Large intestine (tissue), 3 donors: ENCODE measurements around the gene SERINC5. TPM values are rescaled to one million over a fixed set of nuclear protein-coding genes. Genes with fewer than 3 reads are reported as not detected.

Experiments used
- DNase-seq, 2 donors: peaks; one replicate each; pipeline versions ENCODE4 v3.0.0 to v3.0.0-alpha.2; 2013
- H3K27ac ChIP-seq: one replicate; pipeline ENCODE4 v1.5.1; 2013; ENCODE audit warnings: low read length
- H3K27me3 ChIP-seq: 2 replicates; pipeline ENCODE4 v1.6.1; 2013; ENCODE audit warnings: low read length; ENCODE audit not compliant: control insufficient read depth, insufficient read depth
- H3K36me3 ChIP-seq: 2 replicates; pipeline ENCODE4 v1.6.1; 2013; ENCODE audit warnings: low read length; ENCODE audit not compliant: control insufficient read depth, insufficient read depth
- H3K4me1 ChIP-seq: one replicate; pipeline ENCODE4 v1.6.1; 2013; ENCODE audit warnings: low read length; ENCODE audit not compliant: control insufficient read depth, insufficient read depth
- H3K4me3 ChIP-seq: one replicate; pipeline ENCODE4 v1.5.1; 2013; ENCODE audit warnings: low read length
- H3K9me3 ChIP-seq: one replicate; pipeline ENCODE4 v1.6.1; 2013; ENCODE audit warnings: mild to moderate bottlenecking, low read depth, low read length, moderate library complexity; ENCODE audit not compliant: control insufficient read depth
- WGBS: methylation state at CpG from one replicate; pipeline ENCODE4 v1.1.5; 2013; ENCODE audit warnings: low lambda C conversion rate; ENCODE audit not compliant: insufficient coverage; 5-methylcytosine and 5-hydroxymethylcytosine counted together
- polyA plus RNA-seq: library from polyadenylated mRNA; unstranded; fragments of 120-200 nt; gene quantifications from one replicate; pipeline ENCODE4 v1.2.1, GENCODE V29; 2013

SERINC5 gene
- polyA plus RNA-seq, 1 donor = 44.8 TPM

DNA sequence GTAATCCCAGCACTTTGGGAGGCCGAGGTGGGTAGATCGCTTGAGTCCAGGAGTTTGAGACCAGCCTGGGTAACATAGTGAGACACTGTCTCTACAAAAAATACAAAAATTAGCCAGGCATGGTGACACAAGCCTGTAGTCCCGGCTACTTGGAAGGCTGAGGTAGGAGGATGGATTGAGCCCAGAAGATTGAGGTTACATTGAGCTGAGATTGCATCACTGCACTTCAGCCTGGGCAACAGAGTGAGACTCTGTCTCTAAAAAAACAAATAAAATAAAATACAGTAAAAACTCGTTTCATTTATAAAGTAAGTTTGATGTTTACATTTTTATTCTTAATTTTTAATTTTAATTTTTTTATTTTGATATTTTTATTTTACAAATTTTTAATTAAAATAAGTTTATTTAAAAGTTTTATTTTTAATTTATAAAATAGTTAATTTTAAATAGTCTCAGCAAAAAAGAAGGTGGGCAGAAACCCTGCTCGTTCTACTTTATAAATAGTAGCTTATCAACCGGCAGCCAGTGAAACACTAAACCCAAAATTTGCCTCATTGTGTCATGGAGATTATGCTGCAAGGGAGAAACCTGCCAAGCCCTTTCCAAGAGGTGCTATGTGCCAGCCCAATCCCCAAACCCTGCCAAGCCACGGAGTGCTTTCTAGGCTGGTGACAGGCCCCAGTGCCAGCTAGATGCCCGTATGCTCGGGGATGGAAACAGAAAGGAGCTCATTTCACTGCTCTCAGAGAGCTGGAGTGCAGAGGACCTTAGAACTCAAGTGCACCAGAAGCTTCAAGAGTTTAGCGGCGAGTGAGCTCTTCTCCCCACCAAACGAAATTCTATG is 38.9 kb downstream of the SERINC5 start:
- Histone ChIP-seq H3K27me3 (no peaks in the 10 kb centered on the region), H3K4me1 (peaks cover 14% of the 10 kb centered on the region), H3K4me3 (no peak overlapping the region), H3K9me3 (no peaks in the 10 kb centered on the region), H3K27ac (no peak overlapping the region), H3K36me3 (peaks cover 19% of the 10 kb centered on the region)
- 100% methylated on average over 2 of the region's 12 CpGs for WGBS
- DNase-seq = no peak

DNA sequence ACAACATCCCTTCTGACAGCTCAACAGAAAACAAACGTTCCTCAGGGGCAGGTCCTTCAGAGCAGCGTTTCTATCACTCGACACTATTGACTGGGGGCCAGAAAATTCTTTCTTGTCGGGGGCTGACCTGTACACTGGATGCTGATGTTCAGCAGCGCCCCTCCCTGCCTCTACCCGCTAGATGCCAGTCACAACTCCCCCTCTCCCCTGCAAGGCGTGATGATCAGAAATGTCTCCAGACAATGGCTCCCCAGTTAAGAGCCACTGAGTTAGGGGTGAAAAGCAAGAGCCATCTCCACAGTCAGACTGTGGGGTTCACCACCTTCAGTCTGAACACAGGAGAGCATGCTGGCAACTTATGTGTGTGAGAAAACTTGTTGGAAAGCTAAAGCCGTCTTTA is 39.8 kb downstream of the SERINC5 start:
- H3K9me3 ChIP-seq = no peaks in the 10 kb centered on the region
- no peak for DNase-seq
- H3K27ac ChIP-seq = no peak overlapping the region
- 100% methylated on average over 1 of the region's 8 CpGs for WGBS
- H3K4me1 ChIP-seq = peaks cover 16% of the 10 kb centered on the region
- no peak overlapping the region for H3K4me3 ChIP-seq
- no peaks in the 10 kb centered on the region for H3K27me3 ChIP-seq
- peaks cover 19% of the 10 kb centered on the region for H3K36me3 ChIP-seq

DNA sequence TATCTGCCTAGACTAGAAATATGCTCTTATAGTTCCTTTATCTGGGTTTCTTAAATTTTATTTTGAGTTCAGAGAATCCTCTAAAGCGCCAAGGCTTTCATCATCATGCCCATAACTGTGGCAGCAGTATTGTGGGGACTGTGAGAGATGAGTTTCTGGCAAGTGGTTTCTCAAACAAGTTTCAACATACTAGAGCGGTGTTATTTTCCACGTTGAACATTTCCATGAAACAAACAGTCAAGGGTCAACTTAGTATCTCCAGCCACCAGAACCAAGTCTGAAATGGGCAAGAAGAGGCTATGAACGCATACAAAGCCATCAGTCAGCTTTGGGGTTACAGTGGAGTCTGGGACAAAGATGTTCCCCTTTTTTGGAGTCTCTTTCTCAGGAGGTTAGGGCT is 40.3 kb downstream of the SERINC5 start:
- Histone ChIP-seq H3K9me3 (no peaks in the 10 kb centered on the region), H3K27me3 (no peaks in the 10 kb centered on the region), H3K4me1 (peaks cover 12% of the 10 kb centered on the region), H3K27ac (no peak overlapping the region), H3K36me3 (peaks cover 17% of the 10 kb centered on the region), H3K4me3 (no peak overlapping the region)
- DNase-seq = no peak
- WGBS = no CpG with 5 or more reads among the region's 4 CpGs

DNA sequence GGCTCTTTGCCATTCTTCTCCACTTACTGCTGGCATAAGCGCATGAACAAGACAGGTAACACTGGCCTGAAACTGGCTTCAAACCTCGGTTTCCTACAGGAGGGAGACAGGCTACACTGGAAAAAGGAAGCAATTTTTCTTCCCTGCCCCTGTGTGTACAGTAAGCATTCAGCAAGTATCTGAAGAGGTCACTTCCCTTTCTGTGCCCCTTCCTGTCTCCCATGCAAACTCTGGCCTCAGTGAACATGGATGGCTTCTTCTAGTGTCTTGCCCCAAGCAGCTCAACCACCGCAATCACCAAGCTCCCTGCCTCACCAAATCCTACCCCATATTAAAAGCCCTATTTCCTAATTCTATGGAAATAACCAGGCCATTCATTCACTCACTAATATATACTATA is 42.4 kb downstream of the SERINC5 start:
- Histone ChIP-seq H3K27me3 (no peaks in the 10 kb centered on the region), H3K4me1 (peaks cover 10% of the 10 kb centered on the region), H3K27ac (no peak overlapping the region), H3K4me3 (no peak overlapping the region), H3K9me3 (no peaks in the 10 kb centered on the region), H3K36me3 (peaks cover 16% of the 10 kb centered on the region)
- WGBS = no CpG with 5 or more reads among the region's 3 CpGs
- no peak for DNase-seq

DNA sequence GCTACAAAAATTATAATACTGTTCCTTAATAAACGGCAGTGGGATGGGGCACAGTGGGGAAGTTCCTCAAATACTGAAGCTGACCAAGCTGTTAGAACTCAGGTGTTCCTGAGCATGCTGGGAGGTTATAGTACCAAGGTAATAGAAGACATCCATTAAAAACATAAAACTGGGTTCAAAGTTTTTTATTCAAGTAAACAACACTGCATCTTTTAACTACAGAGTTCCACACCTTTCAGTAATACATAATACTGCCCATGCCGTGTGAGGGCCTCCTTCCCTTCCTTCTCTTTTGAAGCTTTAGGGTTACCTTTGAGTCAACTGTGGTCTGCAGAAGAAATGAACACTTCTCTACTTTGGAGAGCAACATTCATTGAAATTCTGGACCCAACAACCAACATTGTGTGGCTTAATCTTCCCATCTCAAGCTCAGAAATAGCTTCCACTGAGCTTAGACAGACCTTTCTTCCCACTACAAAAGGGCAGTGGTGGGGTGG is 43.6 kb downstream of the SERINC5 start:
- Histone ChIP-seq H3K27ac (no peak overlapping the region), H3K4me1 (peaks cover 10% of the 10 kb centered on the region)

DNA sequence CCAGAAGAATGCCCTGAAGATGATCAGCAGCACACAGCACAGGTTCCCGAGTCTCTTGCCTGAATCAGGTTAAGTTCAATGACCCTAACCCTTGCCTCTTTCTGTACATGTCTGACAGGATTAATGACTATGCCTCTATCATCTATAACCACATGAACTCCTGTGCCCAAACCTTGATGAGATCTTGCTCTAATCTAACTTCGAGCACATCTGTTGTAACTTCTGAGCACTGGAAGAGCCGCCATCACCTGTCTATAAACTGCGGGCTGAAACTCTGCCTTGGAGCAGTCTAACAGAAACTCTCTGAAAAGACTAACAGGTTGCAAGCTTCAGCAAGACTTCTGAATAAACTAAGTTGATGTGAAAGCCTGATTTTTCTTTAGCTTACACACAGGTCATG is 44.5 kb downstream of the SERINC5 start:
- Histone ChIP-seq H3K27me3 (no peaks in the 10 kb centered on the region), H3K4me1 (peaks cover 14% of the 10 kb centered on the region), H3K27ac (no peak overlapping the region), H3K36me3 (peaks cover 16% of the 10 kb centered on the region), H3K9me3 (no peaks in the 10 kb centered on the region), H3K4me3 (no peak overlapping the region)
- WGBS = no CpG with 5 or more reads among the region's 4 CpGs
- DNase-seq = no peak

More for the DNA sequence above, 43.6 kb downstream of the SERINC5 start:
- WGBS = 50% methylated on average over 1 of the region's 2 CpGs
- Histone ChIP-seq H3K27me3 (no peaks in the 10 kb centered on the region), H3K36me3 (peaks cover 16% of the 10 kb centered on the region), H3K9me3 (no peaks in the 10 kb centered on the region), H3K4me3 (no peak overlapping the region)
- DNase-seq = no peak

DNA sequence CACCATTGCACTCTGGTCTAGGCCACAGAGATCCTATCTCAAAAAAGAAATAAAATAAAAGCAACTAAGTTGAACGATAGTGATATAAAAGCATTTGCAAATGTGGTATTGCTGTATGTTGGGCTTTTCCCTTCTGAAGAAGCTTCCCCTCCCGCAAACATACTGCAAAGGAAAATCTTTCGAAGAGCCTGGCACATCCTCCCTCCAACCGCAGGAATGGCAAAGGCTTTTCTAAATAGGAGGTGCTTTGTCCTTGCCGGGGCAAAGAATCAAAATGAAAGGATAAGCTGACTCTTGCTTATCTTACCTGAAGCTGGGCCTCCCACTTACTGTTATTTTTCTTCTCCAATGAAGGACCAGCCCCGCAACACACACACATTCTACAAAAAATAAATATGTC is 45.8 kb downstream of the SERINC5 start:
- Histone ChIP-seq H3K27ac (no peak overlapping the region), H3K4me3 (no peak overlapping the region), H3K9me3 (no peaks in the 10 kb centered on the region), H3K4me1 (peaks cover 21% of the 10 kb centered on the region), H3K27me3 (no peaks in the 10 kb centered on the region), H3K36me3 (peaks cover 6% of the 10 kb centered on the region)
- WGBS = 60% methylated on average over 2 of the region's 6 CpGs
- no peak for DNase-seq

DNA sequence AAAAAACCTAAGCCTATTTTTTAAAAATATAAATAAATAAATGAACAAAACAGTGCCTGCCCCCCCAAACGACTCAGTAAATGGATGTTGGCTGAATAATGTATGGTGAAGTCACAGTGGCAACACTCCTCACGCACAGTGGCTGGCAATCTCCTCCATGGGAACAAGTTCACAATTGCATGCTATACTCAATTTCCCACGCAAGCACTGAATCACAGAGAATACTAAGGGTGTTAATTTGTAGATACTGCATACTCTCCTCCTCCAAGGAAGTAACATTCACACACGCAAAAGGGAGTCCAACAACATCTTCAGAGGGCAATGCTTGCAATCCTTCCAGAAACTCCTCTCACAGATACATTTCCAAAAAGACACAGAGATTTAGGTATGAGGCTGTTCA is 47.5 kb downstream of the SERINC5 start:
- peaks cover 32% of the 10 kb centered on the region for H3K4me1 ChIP-seq
- H3K27me3 ChIP-seq = no peaks in the 10 kb centered on the region
- peaks cover 11% of the 10 kb centered on the region for H3K36me3 ChIP-seq
- H3K27ac ChIP-seq = no peak overlapping the region
- H3K4me3 ChIP-seq = no peak overlapping the region
- WGBS = 83% methylated on average over 3 of the region's 4 CpGs
- no peak for DNase-seq
- H3K9me3 ChIP-seq = no peaks in the 10 kb centered on the region

DNA sequence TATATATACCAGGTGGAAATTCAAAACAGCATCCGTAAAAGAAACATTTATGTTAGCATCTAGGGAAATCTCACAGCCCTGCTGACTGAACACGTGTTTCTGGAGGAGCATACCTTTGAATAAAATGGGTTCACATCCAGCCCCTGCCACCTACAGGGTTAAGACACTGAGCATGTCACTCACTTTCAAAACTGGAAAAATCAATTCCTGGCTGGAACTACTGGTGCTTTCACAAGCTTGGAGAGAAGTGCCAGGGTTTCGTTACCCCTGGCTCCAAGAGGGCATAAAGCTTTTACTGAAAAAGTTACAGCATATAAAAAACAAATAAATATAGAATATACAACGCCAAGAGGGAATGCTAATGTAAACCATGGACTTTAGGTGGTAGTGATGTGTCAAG is 48.0 kb downstream of the SERINC5 start:
- 80% methylated on average over 1 of the region's 4 CpGs for WGBS
- Histone ChIP-seq H3K4me1 (peaks cover 32% of the 10 kb centered on the region), H3K27ac (no peak overlapping the region)

DNA sequence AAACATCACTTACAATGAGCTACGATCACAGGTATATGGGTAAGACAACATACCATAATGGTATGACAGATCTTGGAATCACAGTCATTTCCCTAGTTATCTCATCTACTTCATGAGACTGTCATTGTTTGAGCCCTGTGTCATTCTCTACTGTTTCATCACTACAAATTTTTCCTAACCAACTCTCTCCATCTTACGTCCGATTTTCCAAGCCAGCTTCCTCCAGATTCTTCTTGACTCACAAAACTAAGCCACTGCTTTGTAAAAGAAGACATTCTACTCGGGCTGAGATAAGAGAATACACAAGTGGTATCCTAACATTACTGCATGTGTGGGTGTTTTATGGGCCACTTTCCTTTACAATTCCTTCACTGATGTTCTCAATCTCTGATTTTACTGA is 49.6 kb downstream of the SERINC5 start:
- Histone ChIP-seq H3K36me3 (peaks cover 24% of the 10 kb centered on the region), H3K27me3 (no peaks in the 10 kb centered on the region), H3K27ac (no peak overlapping the region), H3K4me3 (no peak overlapping the region), H3K4me1 (peaks cover 22% of the 10 kb centered on the region), H3K9me3 (no peaks in the 10 kb centered on the region)
- no CpG with 5 or more reads among the region's 4 CpGs for WGBS
- no peak for DNase-seq

More for the DNA sequence above, 48.0 kb downstream of the SERINC5 start:
- H3K36me3 ChIP-seq = peaks cover 11% of the 10 kb centered on the region
- DNase-seq = no peak
- no peaks in the 10 kb centered on the region for H3K27me3 ChIP-seq
- no peak overlapping the region for H3K4me3 ChIP-seq
- no peaks in the 10 kb centered on the region for H3K9me3 ChIP-seq

DNA sequence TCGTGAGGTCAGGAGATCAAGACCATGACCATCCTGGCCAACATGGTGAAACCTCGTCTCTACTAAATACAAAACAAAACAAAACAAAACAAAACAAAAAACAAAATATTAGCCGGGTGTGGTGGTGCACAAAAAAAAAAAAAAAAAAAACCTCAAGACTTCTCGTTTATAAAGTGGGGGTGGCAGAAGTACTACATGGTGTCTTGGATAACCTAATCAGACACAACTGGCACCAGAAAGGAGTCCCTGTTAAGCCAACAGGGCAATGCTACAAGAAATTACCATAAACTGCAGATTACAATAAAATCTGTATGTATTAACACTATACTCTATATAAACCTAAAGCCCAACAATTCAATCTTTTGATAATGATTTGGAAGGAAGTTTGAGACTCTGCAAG is 50.0 kb downstream of the SERINC5 start:
- 67% methylated on average over 1 of the region's 4 CpGs for WGBS
- H3K27me3 ChIP-seq = no peaks in the 10 kb centered on the region
- H3K36me3 ChIP-seq = peaks cover 28% of the 10 kb centered on the region
- H3K27ac ChIP-seq = peak overlapping the region; percentile 67
- H3K4me1 ChIP-seq = peaks cover 22% of the 10 kb centered on the region
- H3K4me3 ChIP-seq = no peak overlapping the region
- no peak for DNase-seq
- no peaks in the 10 kb centered on the region for H3K9me3 ChIP-seq
